Ishikawa (cell line): ENCODE measurements around the gene CLIC4.

Experiments
- CEBPB ChIP-seq: IDR thresholded peaks from 2 replicates; pipeline ENCODE4 v1.6.1; 2012
- CREB1 ChIP-seq: IDR thresholded peaks from 2 replicates; pipeline ENCODE4 v1.6.1; 2012; ENCODE audit warnings: low read depth
- EGR1 ChIP-seq: IDR thresholded peaks from 2 replicates; pipeline ENCODE4 v1.6.1; 2012
- EP300 ChIP-seq: IDR thresholded peaks from 2 replicates; pipeline ENCODE4 v1.6.1; 2012; ENCODE audit warnings: borderline replicate concordance
- FOXM1 ChIP-seq: IDR thresholded peaks from 2 replicates; pipeline ENCODE4 v1.6.1; 2012; ENCODE audit warnings: low read depth, borderline replicate concordance
- MAX ChIP-seq: IDR thresholded peaks from 2 replicates; pipeline ENCODE4 v1.6.1; 2012
- NFIC ChIP-seq: IDR thresholded peaks from 2 replicates; pipeline ENCODE4 v1.6.1; 2012
- RAD21 ChIP-seq: IDR thresholded peaks from 2 replicates; pipeline ENCODE4 v1.6.1; 2012; ENCODE audit warnings: low read depth
- REST ChIP-seq: IDR thresholded peaks from 2 replicates; pipeline ENCODE4 v1.6.1; 2012; ENCODE audit warnings: low read depth, mild to moderate bottlenecking
- TAF1 ChIP-seq: IDR thresholded peaks from 2 replicates; pipeline ENCODE4 v1.6.1; 2012; ENCODE audit warnings: low read depth, mild to moderate bottlenecking
- TCF12 ChIP-seq: IDR thresholded peaks from 2 replicates; pipeline ENCODE4 v1.6.1; 2012; ENCODE audit warnings: low read depth
- TEAD4 ChIP-seq: IDR thresholded peaks from 2 replicates; pipeline ENCODE4 v1.6.1; 2012
- USF1 ChIP-seq: IDR thresholded peaks from 2 replicates; pipeline ENCODE4 v1.6.1; 2012
- YY1 ChIP-seq: IDR thresholded peaks from 2 replicates; pipeline ENCODE4 v1.6.1; 2012; ENCODE audit warnings: low read depth
- ZBTB7A ChIP-seq: IDR thresholded peaks from 2 replicates; pipeline ENCODE4 v1.6.1; 2012; ENCODE audit warnings: low read depth

Gene CLIC4

GRCh38 chr1:24874611-24875234 is 129.5 kb downstream of the CLIC4 start:
- no peak for TF ChIP-seq CEBPB
- no peak for TF ChIP-seq NFIC
- TF ChIP-seq RAD21: no peak
- TF ChIP-seq FOXM1: no peak
- no peak for TF ChIP-seq CREB1

- TF ChIP-seq TCF12 (no peak), CREB1 (no peak), REST (no peak), NFIC (no peak)
Measured at GRCh38 chr1:24875257-24875656, 130.0 kb downstream of the CLIC4 start.

DNA sequence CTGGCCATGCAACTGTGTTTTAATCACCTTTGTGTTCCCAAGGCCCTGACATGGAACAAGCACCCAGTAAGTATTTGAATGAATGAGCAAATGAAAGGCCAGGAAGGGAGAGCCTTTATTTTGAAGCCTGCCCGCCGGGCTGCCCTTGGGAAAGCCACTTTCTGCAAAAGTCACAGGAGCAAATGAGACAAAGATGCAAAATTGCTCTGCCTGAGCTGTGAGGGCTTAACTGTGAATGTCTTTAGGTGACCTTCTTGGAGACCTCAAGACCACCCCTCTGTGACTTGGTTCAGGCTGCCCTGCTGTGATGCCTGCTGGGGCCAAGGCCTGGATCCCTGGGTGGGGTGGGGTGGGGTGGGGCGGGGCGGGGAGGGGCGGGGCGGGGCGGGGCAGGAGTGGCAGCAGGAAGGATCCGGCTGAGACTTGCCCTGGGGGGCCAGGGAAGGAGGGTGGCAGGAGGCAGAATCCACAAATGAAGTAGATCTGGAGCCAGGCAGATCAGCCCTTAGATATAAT is 130.8 kb downstream of the CLIC4 start:
- no peak for TF ChIP-seq CREB1
- TF ChIP-seq MAX: no peak
- TF ChIP-seq FOXM1: no peak
- TF ChIP-seq ZBTB7A: no peak
- no peak for TF ChIP-seq EP300
- TF ChIP-seq TCF12: no peak
- no peak for TF ChIP-seq REST
- no peak for TF ChIP-seq NFIC
- TF ChIP-seq YY1: no peak
- no peak for TF ChIP-seq TAF1

DNA sequence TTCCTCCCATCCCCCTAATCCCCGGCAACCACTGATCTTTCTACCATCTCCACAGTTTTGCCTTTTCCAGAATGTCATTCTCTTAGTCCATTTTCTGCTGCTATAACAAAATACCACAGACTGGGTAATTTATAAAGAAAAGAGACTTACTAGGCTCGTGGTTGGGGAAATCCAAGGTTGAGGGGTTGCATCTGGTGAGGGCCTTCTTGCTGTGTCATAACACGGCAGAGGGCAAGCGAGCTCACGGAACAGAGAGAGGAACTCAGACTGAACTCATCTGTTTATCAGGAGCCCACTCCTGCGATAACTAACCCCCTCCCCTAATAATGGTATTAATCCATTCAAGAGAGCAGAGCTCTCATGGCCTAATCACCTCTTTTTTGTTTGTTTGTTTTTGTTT is 132.8 kb downstream of the CLIC4 start:
- TF ChIP-seq RAD21 (no peak), MAX (no peak), NFIC (no peak), TEAD4 (no peak), REST (no peak), CREB1 (no peak), ZBTB7A (no peak), EGR1 (no peak), CEBPB (no peak), FOXM1 (no peak), USF1 (no peak), TAF1 (no peak), YY1 (no peak), EP300 (no peak), TCF12 (no peak)

DNA sequence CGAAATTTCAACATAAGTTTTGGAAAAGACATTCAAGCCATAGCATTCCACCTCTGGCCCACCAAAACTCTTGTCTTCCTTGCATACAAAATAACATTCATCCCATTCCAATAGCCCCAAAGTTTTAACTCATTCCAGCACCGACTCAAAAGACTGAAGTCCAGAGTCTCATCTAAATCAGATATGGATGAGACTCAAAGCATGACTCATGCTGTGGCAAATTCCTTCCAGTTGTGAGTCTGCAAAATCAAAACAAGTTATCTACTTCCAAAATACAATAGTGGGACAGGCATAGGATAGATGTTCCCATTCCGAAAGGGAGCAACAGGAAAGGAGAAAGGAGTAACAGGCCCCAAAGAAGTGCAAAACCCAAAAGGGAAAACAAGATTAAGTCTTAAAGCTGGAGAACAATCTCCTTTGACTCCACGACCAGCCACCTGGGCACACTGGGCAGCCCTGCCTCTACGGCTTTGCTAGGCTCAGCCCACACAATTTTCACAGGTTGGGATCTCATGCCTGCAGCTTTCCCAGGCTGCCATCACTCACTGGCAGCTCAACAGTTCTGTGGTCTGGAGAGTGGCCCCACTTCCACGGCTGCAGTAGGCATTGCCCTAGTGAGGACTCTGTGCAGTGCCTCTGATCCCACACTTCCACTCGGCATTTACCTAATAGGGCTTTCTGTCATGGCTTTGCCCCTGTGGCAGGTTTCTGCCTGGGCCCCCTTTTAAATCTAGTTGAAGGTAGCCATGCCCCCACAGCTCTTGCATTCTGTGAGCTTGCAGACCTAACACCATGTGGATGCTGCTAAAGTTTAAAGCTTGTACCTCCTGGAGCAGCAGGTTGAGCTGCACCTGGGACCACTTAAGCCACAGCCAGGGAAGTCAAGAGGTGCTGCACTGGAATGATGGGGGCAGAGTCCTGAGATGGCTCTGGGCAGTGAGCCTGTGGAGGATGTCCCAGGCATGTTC is 133.8 kb downstream of the CLIC4 start:
- TF ChIP-seq FOXM1 (no peak), YY1 (no peak), USF1 (no peak), TCF12 (no peak), RAD21 (no peak), NFIC (no peak), EGR1 (no peak), MAX (no peak), TAF1 (no peak), CEBPB (no peak), ZBTB7A (no peak)
